Right atrium auricular region (tissue), 2 donors: ENCODE data around the gene METTL5. TPM values are rescaled to one million over a fixed set of nuclear protein-coding genes. Genes with fewer than 3 reads are reported as not detected.

Experiments used
- DNase-seq: peaks from one replicate; pipeline ENCODE4 v3.0.0-alpha.2; 2019; ENCODE audit warnings: low spot score
- H3K27ac ChIP-seq, 2 donors: fragments of 200-600 bp; sonication (generic); 1 replicate in 1 of 2; 2 replicates in 1 of 2; pipeline ENCODE4 v1.5.1; 2016 to 2019
- H3K27me3 ChIP-seq, 2 donors: fragments of 200-600 bp; sonication (generic); one replicate each; pipeline versions ENCODE4 v1.5.1 to v1.6.0; 2017 to 2019
- H3K36me3 ChIP-seq: fragments of 200-600 bp; sonication (generic); one replicate; pipeline ENCODE4 v1.5.1; 2016
- H3K4me1 ChIP-seq, 2 donors: fragments of 200-600 bp; sonication (generic); one replicate each; pipeline versions ENCODE4 v1.5.1 to v1.6.0; 2017 to 2019
- H3K4me3 ChIP-seq, 2 donors: fragments of 200-600 bp; sonication (generic); 1 replicate in 1 of 2; 2 replicates in 1 of 2; pipeline ENCODE4 v1.5.1; 2017 to 2019; ENCODE audit warnings: mild to moderate bottlenecking in 1 of 2, moderate library complexity in 1 of 2
- H3K9me3 ChIP-seq, 2 donors: fragments of 200-600 bp; sonication (generic); one replicate each; pipeline ENCODE4 v1.5.1; 2019
- total RNA-seq, 2 donors: library from RNA; depleted of rRNA; stranded (reverse); fragments of >200 nt; gene quantifications; one replicate each; pipeline ENCODE4 v1.1.0, GENCODE V29; 2016
- TF ChIP-seq, protein P1 (sequence below), 2 donors: fragments of 200-600 bp; sonication (generic); IDR thresholded peaks; one replicate each; pipeline ENCODE4 v1.5.1; 2019; ENCODE audit warnings: antibody characterized with exemption in 2 of 2

Gene METTL5
- total RNA-seq, 2 donors from 2014 or later = 47.8 to 49.0 TPM

DNA sequence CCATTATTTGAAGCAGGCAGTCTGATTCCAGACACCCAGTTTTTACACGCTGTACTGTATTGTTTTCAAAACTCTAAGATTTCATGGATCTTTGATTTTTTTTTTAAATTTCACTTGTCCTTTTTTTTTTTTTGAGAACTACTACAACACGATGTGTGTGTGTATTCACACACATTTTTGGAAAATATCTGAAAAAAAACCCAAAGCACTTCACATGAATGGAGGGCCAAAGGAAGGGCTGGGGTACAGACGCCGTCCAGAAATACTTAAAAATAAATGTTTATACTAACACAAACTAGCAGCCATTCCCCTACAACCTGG lies 26.3 kb downstream of the METTL5 start:
- Histone ChIP-seq H3K36me3 (peaks cover 19% of the 10 kb centered on the region), H3K27ac (peak overlapping the region; percentile 84 to 91), H3K27me3 (no peaks in the 10 kb centered on the region), H3K9me3 (no peaks in the 10 kb centered on the region), H3K4me1 (peaks cover 0 to 14% of the 10 kb centered on the region in 2 donors), H3K4me3 (peak overlapping the region; percentile 79 to 89)
- no peak for DNase-seq
- TF ChIP-seq, protein P1, sequence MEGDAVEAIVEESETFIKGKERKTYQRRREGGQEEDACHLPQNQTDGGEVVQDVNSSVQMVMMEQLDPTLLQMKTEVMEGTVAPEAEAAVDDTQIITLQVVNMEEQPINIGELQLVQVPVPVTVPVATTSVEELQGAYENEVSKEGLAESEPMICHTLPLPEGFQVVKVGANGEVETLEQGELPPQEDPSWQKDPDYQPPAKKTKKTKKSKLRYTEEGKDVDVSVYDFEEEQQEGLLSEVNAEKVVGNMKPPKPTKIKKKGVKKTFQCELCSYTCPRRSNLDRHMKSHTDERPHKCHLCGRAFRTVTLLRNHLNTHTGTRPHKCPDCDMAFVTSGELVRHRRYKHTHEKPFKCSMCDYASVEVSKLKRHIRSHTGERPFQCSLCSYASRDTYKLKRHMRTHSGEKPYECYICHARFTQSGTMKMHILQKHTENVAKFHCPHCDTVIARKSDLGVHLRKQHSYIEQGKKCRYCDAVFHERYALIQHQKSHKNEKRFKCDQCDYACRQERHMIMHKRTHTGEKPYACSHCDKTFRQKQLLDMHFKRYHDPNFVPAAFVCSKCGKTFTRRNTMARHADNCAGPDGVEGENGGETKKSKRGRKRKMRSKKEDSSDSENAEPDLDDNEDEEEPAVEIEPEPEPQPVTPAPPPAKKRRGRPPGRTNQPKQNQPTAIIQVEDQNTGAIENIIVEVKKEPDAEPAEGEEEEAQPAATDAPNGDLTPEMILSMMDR (IDR thresholded peaks at IDR 0.05) = no peak

DNA sequence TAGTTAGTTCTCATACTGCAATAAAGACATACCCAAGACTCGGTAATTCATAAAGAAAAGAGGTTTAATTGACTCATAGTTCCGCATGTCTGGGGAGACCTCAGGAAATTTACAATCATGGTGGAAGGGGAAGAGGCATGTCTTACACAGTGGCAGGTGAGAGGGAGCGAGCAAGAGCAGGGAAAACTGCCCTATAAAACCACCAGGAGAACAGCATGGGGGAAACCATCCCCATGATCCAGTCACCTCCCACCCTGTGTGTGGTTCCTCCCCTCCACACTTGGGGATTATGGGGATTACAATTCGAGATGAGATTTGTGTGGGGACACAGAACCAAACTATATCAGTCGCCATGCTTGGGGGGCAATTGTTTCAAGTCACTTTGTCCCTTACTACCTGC lies 27.1 kb downstream of the METTL5 start:
- no peak overlapping the region for H3K4me3 ChIP-seq
- TF ChIP-seq, protein P1 (IDR thresholded peaks at IDR 0.05) = no peak
- DNase-seq = no peak
- no peaks in the 10 kb centered on the region for H3K9me3 ChIP-seq
- H3K36me3 ChIP-seq = peaks cover 14% of the 10 kb centered on the region
- H3K4me1 ChIP-seq = peaks cover 0 to 14% of the 10 kb centered on the region in 2 donors
- H3K27ac ChIP-seq = no peak overlapping the region
- H3K27me3 ChIP-seq = no peaks in the 10 kb centered on the region

DNA sequence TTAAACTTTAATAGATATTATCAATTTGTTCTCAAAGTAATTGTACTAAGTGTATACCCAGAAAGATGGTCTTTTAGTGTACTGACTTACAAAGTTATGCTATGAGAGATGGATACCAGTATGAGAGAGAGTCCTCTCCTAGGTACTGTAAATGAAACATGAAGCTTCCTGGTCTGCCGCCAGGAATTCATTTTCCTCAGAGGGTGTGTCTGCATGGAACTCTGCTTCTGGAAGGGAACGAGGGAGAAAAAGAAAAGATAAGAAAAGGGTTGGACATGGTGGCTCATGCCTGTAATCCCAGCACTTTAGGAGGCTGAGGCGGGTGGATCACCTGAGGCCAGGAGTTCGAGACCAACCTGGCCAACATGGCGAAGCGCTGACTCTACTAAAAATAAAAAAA lies 28.3 kb downstream of the METTL5 start:
- no peak overlapping the region for H3K4me3 ChIP-seq
- TF ChIP-seq, protein P1 (IDR thresholded peaks at IDR 0.05) = no peak
- H3K27me3 ChIP-seq = no peaks in the 10 kb centered on the region
- H3K4me1 ChIP-seq = peaks cover 0 to 10% of the 10 kb centered on the region in 2 donors
- H3K9me3 ChIP-seq = no peaks in the 10 kb centered on the region
- H3K36me3 ChIP-seq = peaks cover 7% of the 10 kb centered on the region
- no peak for DNase-seq
- no peak overlapping the region for H3K27ac ChIP-seq

DNA sequence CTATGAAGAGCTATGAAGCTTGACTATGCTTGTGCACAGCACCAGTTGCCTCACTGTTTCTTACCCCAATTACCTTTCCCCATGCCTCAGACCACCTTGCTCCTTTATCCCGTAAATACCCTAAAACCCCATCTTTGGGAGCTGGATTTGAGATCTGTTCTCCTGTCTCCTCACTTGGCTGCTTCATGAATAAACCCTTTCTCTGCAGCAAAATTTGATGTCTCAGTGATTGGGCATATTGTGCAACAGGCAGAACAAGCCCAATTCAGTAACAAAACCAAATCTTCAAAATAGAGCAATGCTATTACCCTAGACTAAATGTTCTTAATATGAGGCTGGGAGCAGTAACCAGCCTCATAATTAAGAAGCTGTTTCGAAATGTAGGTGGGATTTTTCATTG lies 29.5 kb downstream of the METTL5 start:
- Histone ChIP-seq H3K4me1 (peaks cover 0 to 8% of the 10 kb centered on the region in 2 donors), H3K9me3 (no peaks in the 10 kb centered on the region), H3K27ac (no peak overlapping the region), H3K36me3 (no peaks in the 10 kb centered on the region), H3K27me3 (no peaks in the 10 kb centered on the region), H3K4me3 (no peak overlapping the region)
- TF ChIP-seq, protein P1 (IDR thresholded peaks at IDR 0.05) = no peak
- DNase-seq = no peak

DNA sequence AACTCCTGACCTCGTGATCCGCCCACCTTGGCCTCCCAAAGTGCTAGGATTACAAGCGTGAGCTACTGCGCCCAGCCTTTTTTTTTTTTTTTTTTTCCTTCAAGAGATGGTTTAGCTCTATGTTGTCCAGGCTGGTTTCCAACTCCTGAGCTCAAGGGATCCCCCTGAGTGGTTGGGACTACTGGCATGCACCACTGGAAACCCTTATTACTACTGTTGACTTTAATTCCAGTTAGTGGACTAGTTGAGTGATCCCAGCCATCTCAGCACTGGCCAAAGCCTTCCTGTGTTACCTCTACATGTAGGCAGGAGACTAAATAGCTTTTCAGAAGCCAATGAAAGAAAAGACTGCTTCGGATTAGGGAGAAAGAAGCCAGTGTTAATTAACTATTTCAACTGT lies 34.1 kb downstream of the METTL5 start:
- H3K4me1 ChIP-seq = peaks cover 0 to 6% of the 10 kb centered on the region in 2 donors
- no peaks in the 10 kb centered on the region for H3K27me3 ChIP-seq
- no peaks in the 10 kb centered on the region for H3K36me3 ChIP-seq
- no peak overlapping the region for H3K27ac ChIP-seq
- H3K4me3 ChIP-seq = no peak overlapping the region
- TF ChIP-seq, protein P1 (IDR thresholded peaks at IDR 0.05) = no peak
- no peak for DNase-seq
- no peaks in the 10 kb centered on the region for H3K9me3 ChIP-seq

DNA sequence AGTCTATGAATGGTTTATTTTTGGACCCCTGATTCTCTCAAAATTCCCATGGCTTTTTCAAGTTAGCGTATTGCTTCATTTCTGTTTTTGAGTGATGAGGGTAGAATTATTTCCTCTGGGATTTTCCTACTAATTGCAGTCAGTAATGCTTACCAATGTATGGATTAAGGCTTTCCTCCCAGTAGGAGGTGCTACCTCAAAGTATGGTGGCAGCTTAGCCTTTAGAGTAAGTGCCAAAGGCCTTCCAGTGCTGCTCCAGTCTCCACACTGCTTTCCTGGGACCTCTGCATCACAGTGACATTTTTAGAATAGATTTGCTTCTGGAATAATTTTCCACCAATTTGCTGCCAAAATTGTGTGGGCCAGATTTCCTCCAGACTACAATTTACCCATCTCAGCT lies 42.2 kb downstream of the METTL5 start:
- H3K4me3 ChIP-seq = no peak overlapping the region

More for the DNA sequence above, 42.2 kb downstream of the METTL5 start:
- DNase-seq = no peak
- no peaks in the 10 kb centered on the region for H3K4me1 ChIP-seq
- TF ChIP-seq, protein P1 (IDR thresholded peaks at IDR 0.05) = no peak
- no peaks in the 10 kb centered on the region for H3K36me3 ChIP-seq
- H3K27ac ChIP-seq = no peak overlapping the region
- no peaks in the 10 kb centered on the region for H3K9me3 ChIP-seq
- no peaks in the 10 kb centered on the region for H3K27me3 ChIP-seq
